Activated naive CD4-positive, alpha-beta T cell treated with anti-CD3 and anti-CD28 coated beads for 36 hours (primary cell): Measurements from ENCODE around the gene PLCB1. TPM values are rescaled to one million over a fixed set of nuclear protein-coding genes. Genes with fewer than 3 reads are reported as not detected.

Experiments
- CTCF ChIA-PET: fragments of 350-600 bp; sonication (Branson Sonifier 250); formaldehyde crosslinking; loops from one replicate; lab custom pipeline; 2021; ENCODE audit warnings: antibody characterized with exemption; lab: Charles Lee
- DNase-seq: peaks from one replicate; pipeline ENCODE4 v3.0.0-alpha.2; 2020
- H3K27ac Mint-ChIP-seq: one replicate; pipeline ENCODE4 v1.8.0; 2021; ENCODE audit warnings: mild to moderate bottlenecking, mixed read lengths
- H3K27me3 Mint-ChIP-seq: one replicate; pipeline ENCODE4 v1.8.0; 2021; ENCODE audit warnings: low read depth, mixed read lengths
- H3K36me3 Mint-ChIP-seq: one replicate; pipeline ENCODE4 v1.8.0; 2021; ENCODE audit warnings: low read depth, mixed read lengths
- H3K4me1 Mint-ChIP-seq: one replicate; pipeline ENCODE4 v1.8.0; 2021; ENCODE audit warnings: low read depth, mixed read lengths
- H3K4me3 Mint-ChIP-seq: one replicate; pipeline ENCODE4 v1.8.0; 2021; ENCODE audit warnings: mild to moderate bottlenecking, moderate library complexity, mixed read lengths
- H3K9me3 Mint-ChIP-seq: one replicate; pipeline ENCODE4 v1.8.0; 2021; ENCODE audit warnings: mixed read lengths
- intact Hi-C: fragments of 100-400 bp; cut with micrococcal nuclease; formaldehyde crosslinking; loops from one replicate; pipeline ENCODE4 v1.15.1; 2023
- total RNA-seq, 2 experiments: library from RNA; stranded (reverse); gene quantifications; one replicate each; pipeline ENCODE4 v1.2.3, GENCODE V29; 2021

The PLCB1 gene
- total RNA-seq, 2 experiments from 2014 or later = 1.2 TPM

GRCh38 chr20:8223091-8223870 lies 91.2 kb downstream of the PLCB1 start:
- Mint-ChIP-seq H3K27me3 (no peaks in the 10 kb centered on the region), H3K27ac (no peak overlapping the region), H3K4me1 (no peaks in the 10 kb centered on the region), H3K9me3 (no peaks in the 10 kb centered on the region), H3K4me3 (no peak overlapping the region), H3K36me3 (no peaks in the 10 kb centered on the region)
- CTCF ChIA-PET = no interaction called here
- intact Hi-C loops = no loop called here
- DNase-seq = no peak

DNA sequence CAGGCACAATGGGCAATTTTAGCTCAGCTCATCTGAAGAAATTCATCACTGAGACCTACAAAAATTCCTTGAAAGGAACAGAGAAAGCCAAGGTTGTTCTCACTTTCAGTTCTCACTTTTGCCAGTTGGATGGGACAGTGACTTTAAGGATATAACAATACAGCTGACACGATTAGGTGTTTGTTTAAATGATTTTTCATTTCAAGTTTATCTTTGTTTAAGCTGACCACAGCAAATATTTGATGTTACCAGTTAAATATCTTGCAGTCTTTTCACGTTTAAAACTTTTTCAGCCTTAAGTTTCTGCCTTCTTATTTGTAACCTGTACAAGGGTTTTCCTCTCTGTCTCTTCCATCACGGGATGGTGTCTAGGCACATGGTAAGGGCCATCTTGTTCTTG lies 93.6 kb downstream of the PLCB1 start:
- CTCF ChIA-PET = interaction anchor here (0.6 to 1.0 kb wide), 2 partner anchors 9 to 14 kb away, joined by 3 read pairs; no protein-coding TSS in a partner anchor
- DNase-seq = no peak
- Mint-ChIP-seq H3K4me3 (no peak overlapping the region), H3K27me3 (no peaks in the 10 kb centered on the region), H3K9me3 (no peaks in the 10 kb centered on the region), H3K27ac (no peak overlapping the region), H3K4me1 (no peaks in the 10 kb centered on the region), H3K36me3 (no peaks in the 10 kb centered on the region)
- intact Hi-C loops = no loop called here

- Mint-ChIP-seq H3K27me3 (no peaks in the 10 kb centered on the region), H3K4me3 (no peak overlapping the region), H3K9me3 (no peaks in the 10 kb centered on the region), H3K36me3 (no peaks in the 10 kb centered on the region), H3K4me1 (no peaks in the 10 kb centered on the region), H3K27ac (no peak overlapping the region)
- intact Hi-C loops = no loop called here
- CTCF ChIA-PET = interaction anchor here (0.6 to 1.0 kb wide), 2 partner anchors 10 to 13 kb away, joined by 3 read pairs; no protein-coding TSS in a partner anchor
- DNase-seq = no peak
Observed at GRCh38 chr20:8226106-8226505, 94.0 kb downstream of the PLCB1 start.

DNA sequence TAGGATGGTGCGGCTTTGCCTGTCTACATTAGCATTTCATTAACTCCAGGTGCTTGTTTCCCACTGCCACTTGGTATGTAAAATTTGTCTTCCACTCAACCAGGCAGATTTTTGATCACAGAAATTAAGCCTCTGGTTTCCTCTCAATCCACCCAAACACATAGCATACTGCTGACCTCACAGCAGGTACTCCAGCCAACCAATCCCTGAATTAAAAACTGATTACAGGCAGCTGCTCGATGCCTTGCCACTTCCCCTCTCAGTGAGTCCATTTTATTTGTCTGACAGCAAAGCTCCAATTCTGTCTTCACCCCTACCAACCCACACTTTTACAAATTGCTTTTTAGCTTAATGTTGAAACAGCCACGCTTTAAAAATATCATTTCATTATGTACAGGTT lies 95.2 kb downstream of the PLCB1 start:
- Mint-ChIP-seq H3K36me3 (no peaks in the 10 kb centered on the region), H3K4me1 (no peaks in the 10 kb centered on the region), H3K4me3 (no peak overlapping the region), H3K27me3 (no peaks in the 10 kb centered on the region), H3K27ac (no peak overlapping the region), H3K9me3 (no peaks in the 10 kb centered on the region)
- intact Hi-C loops = no loop called here
- DNase-seq = no peak
- CTCF ChIA-PET = no interaction called here

DNA sequence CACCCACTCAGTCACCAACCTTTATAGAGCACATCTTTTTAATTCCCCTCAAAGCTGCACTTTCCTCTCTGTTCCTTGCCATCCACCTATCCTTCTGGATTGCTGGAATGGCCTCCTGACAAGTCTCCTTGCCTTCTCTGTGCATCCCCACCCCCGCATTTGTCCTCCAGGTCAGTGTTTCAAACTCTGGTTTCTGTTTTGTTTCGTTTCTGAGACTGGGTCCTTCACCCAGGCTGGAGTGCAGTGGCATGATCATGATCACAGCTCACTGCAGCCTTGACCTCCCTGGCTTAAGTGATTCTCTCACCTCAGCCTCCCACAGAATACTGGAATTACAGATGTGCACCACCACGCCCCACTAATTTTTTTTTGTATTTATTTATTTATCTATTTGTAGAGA lies 96.2 kb downstream of the PLCB1 start:
- no peak for DNase-seq
- H3K9me3 Mint-ChIP-seq = no peaks in the 10 kb centered on the region
- H3K4me3 Mint-ChIP-seq = no peak overlapping the region
- CTCF ChIA-PET = no interaction called here
- H3K27me3 Mint-ChIP-seq = no peaks in the 10 kb centered on the region
- no peak overlapping the region for H3K27ac Mint-ChIP-seq
- no peaks in the 10 kb centered on the region for H3K36me3 Mint-ChIP-seq
- no peaks in the 10 kb centered on the region for H3K4me1 Mint-ChIP-seq
- intact Hi-C loops = no loop called here

- no peak overlapping the region for H3K27ac Mint-ChIP-seq
- no peaks in the 10 kb centered on the region for H3K27me3 Mint-ChIP-seq
- DNase-seq = no peak
- no peak overlapping the region for H3K4me3 Mint-ChIP-seq
- CTCF ChIA-PET = no interaction called here
- no peaks in the 10 kb centered on the region for H3K36me3 Mint-ChIP-seq
- intact Hi-C loops = no loop called here
- H3K4me1 Mint-ChIP-seq = no peaks in the 10 kb centered on the region
- H3K9me3 Mint-ChIP-seq = no peaks in the 10 kb centered on the region
Observed at GRCh38 chr20:8229090-8229489, 97.0 kb downstream of the PLCB1 start.

DNA sequence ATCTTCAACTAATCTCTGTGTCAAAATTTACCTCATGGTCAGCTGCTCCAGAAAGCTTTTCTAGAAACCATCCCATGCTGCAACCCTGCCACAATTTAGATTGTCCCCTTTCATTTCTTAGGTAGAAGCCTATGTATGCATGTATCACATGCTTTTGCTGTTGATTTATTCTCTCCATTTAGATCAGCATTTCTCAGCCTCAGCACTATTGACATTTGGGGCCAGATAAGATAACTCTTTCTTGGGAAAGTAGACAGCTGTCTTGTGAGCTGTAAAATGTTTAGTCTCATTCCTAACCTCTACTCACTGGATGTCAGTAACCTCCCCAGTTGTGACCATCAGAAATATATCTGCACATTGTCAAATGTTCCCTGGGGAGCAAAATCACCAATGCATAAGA lies 99.0 kb downstream of the PLCB1 start:
- H3K36me3 Mint-ChIP-seq = no peaks in the 10 kb centered on the region
- no peak overlapping the region for H3K27ac Mint-ChIP-seq
- CTCF ChIA-PET = no interaction called here
- DNase-seq = no peak
- no peaks in the 10 kb centered on the region for H3K9me3 Mint-ChIP-seq
- H3K27me3 Mint-ChIP-seq = peaks cover 4% of the 10 kb centered on the region
- intact Hi-C loops = no loop called here
- H3K4me3 Mint-ChIP-seq = no peak overlapping the region
- H3K4me1 Mint-ChIP-seq = no peaks in the 10 kb centered on the region

DNA sequence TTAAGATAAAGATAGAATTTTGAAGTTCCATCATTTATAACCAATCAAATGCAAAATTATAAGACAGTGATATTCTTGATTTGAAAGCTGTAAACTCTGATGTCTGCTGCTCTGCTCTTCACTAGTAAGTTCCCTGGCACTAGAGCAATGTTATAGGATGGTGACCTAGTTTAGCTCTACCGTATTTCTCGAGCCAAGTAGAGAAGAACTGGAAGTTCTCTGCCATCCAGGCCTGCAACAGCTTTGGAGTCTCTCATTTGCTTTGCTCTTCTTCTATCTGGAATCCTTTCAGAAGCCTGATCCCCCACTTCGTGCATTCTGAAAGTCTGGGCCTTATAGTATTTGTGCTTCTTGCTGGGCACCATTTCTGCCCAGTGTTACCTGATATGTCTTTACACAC lies 100.3 kb downstream of the PLCB1 start:
- DNase-seq = no peak
- Mint-ChIP-seq H3K4me1 (no peaks in the 10 kb centered on the region), H3K4me3 (no peak overlapping the region), H3K9me3 (no peaks in the 10 kb centered on the region), H3K27ac (no peak overlapping the region), H3K27me3 (peaks cover 4% of the 10 kb centered on the region), H3K36me3 (no peaks in the 10 kb centered on the region)
- intact Hi-C loops = no loop called here
- CTCF ChIA-PET = interaction anchor here (0.5 to 0.7 kb wide), 2 partner anchors 26 to 419 kb away, joined by 3 read pairs; no protein-coding TSS in a partner anchor

DNA sequence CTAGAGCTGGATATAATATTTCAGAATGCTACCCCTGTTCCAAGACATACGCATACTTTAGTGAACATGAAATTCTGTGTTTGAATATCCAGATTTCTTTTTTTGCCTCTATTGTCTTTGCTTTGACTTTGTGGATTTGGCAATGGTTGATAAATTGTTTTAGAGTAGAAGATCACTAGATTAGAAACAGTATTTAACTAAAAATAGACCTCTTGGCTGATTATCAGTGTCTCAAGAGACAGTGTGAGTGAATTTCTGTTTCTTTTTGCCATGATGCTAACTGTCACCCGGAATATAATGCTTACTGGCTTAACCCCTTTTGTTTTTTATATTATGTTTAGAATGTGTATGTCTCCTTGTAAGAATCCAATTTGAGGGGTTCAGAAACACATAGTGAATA lies 102.5 kb downstream of the PLCB1 start:
- DNase-seq = no peak
- CTCF ChIA-PET = no interaction called here
- Mint-ChIP-seq H3K4me1 (no peaks in the 10 kb centered on the region), H3K4me3 (no peak overlapping the region), H3K27me3 (peaks cover 4% of the 10 kb centered on the region), H3K9me3 (no peaks in the 10 kb centered on the region), H3K27ac (no peak overlapping the region), H3K36me3 (no peaks in the 10 kb centered on the region)
- intact Hi-C loops = no loop called here

DNA sequence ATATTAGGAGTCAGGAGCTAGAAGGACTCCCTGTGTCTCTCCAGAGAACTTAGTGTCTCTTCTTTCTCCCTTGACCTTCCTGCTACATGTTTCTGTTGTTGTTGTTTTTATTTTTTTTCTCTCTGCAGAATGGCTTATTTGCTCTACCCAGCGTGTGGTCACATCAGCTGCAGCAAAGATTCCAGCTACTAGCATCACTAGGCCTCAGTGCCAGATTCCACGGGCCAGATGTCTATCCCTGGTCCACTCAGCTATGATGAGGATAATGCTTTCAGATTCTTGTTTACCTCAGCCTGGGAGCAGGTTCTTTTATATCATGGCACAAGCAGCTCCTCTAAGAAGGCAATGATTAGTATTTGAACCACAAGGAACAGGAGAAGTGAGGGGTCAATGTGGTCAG lies 110.0 kb downstream of the PLCB1 start:
- H3K4me1 Mint-ChIP-seq = no peaks in the 10 kb centered on the region
- DNase-seq = no peak
- no peak overlapping the region for H3K4me3 Mint-ChIP-seq
- no peak overlapping the region for H3K27ac Mint-ChIP-seq
- H3K36me3 Mint-ChIP-seq = no peaks in the 10 kb centered on the region
- no peaks in the 10 kb centered on the region for H3K27me3 Mint-ChIP-seq
- intact Hi-C loops = no loop called here
- CTCF ChIA-PET = no interaction called here
- no peaks in the 10 kb centered on the region for H3K9me3 Mint-ChIP-seq

- H3K4me1 Mint-ChIP-seq = no peaks in the 10 kb centered on the region
- intact Hi-C loops = no loop called here
- no peak overlapping the region for H3K27ac Mint-ChIP-seq
- H3K36me3 Mint-ChIP-seq = no peaks in the 10 kb centered on the region
- H3K4me3 Mint-ChIP-seq = no peak overlapping the region
- DNase-seq = no peak
- CTCF ChIA-PET = no interaction called here
- no peaks in the 10 kb centered on the region for H3K9me3 Mint-ChIP-seq
- H3K27me3 Mint-ChIP-seq = no peaks in the 10 kb centered on the region
Observed at GRCh38 chr20:8242827-8243724, 111.0 kb downstream of the PLCB1 start.

- Mint-ChIP-seq H3K27me3 (no peaks in the 10 kb centered on the region), H3K9me3 (no peaks in the 10 kb centered on the region), H3K27ac (no peak overlapping the region), H3K4me3 (no peak overlapping the region), H3K36me3 (no peaks in the 10 kb centered on the region), H3K4me1 (no peaks in the 10 kb centered on the region)
- no peak for DNase-seq
- intact Hi-C loops = no loop called here
- CTCF ChIA-PET = no interaction called here
Observed at GRCh38 chr20:8244637-8245036, 112.6 kb downstream of the PLCB1 start.
